Motor neuron (in vitro differentiated cells): ENCODE results near the gene ZNF860. TPM values are rescaled to one million over a fixed set of nuclear protein-coding genes. Genes with fewer than 3 reads are reported as not detected.

ENCODE experiments used
- ATAC-seq, 8 experiments: fragments of 200-7000 bp; cut with Tn5 transposase; replicated peaks in 6 of 8; 2 replicates each; pipeline ENCODE4 v1.8.0; 2021; ENCODE audit warnings: mild to moderate bottlenecking in 8 of 8, moderate library complexity in 8 of 8
- H3K27ac ChIP-seq, 2 donors: fragments of 250-450 bp; sonication (Bioruptor Pico); 2 replicates each; pipeline ENCODE4 v1.9.0; 2021; ENCODE audit warnings: antibody characterized with exemption in 2 of 2, mild to moderate bottlenecking in 2 of 2, moderate library complexity in 1 of 2
- H3K4me1 ChIP-seq, 2 donors: fragments of 250-450 bp; sonication (Bioruptor Pico); replicated peaks in 1 of 2; 2 replicates each; pipeline ENCODE4 v1.6.1; 2021; ENCODE audit warnings: antibody characterized with exemption in 2 of 2, mild to moderate bottlenecking in 2 of 2, moderate library complexity in 1 of 2
- H3K4me3 ChIP-seq, 5 donors: fragments of 250-450 bp; sonication (Bioruptor Pico); 2 replicates each; pipeline ENCODE4 v1.9.0; 2021; ENCODE audit warnings: antibody characterized with exemption in 5 of 5, mild to moderate bottlenecking in 5 of 5, moderate library complexity in 4 of 5
- WGBS, 10 experiments: fragments of 450-650 bp; shearing (Covaris generic); methylation state at CpG; one replicate each; pipeline ENCODE4 v1.0.0; 2022; 5-methylcytosine and 5-hydroxymethylcytosine counted together
- in situ Hi-C, 9 experiments: fragments of 400-800 bp; cut with MboI; loops; one replicate each; pipeline ENCODE4 v1.15.0; 2021; ENCODE audit warnings: low sequenced_read_pairs in 9 of 9, low pct_unique_long_range_greater_than_20kb in 2 of 9; ENCODE audit not compliant: unreplicated experiment in 9 of 9
- total RNA-seq, 8 experiments: library from RNA; unstranded; fragments of 300-600 nt; gene quantifications; 2 replicates each; pipeline versions ENCODE4 v1.2.3 to v1.2.4, GENCODE V29; 2022

ZNF860 gene
- total RNA-seq, result 1 to 10 TPM in 1 of 8 experiments, under 1 TPM in 6, not detected in 1; 0.13 to 1.7 (median 0.38) TPM

DNA sequence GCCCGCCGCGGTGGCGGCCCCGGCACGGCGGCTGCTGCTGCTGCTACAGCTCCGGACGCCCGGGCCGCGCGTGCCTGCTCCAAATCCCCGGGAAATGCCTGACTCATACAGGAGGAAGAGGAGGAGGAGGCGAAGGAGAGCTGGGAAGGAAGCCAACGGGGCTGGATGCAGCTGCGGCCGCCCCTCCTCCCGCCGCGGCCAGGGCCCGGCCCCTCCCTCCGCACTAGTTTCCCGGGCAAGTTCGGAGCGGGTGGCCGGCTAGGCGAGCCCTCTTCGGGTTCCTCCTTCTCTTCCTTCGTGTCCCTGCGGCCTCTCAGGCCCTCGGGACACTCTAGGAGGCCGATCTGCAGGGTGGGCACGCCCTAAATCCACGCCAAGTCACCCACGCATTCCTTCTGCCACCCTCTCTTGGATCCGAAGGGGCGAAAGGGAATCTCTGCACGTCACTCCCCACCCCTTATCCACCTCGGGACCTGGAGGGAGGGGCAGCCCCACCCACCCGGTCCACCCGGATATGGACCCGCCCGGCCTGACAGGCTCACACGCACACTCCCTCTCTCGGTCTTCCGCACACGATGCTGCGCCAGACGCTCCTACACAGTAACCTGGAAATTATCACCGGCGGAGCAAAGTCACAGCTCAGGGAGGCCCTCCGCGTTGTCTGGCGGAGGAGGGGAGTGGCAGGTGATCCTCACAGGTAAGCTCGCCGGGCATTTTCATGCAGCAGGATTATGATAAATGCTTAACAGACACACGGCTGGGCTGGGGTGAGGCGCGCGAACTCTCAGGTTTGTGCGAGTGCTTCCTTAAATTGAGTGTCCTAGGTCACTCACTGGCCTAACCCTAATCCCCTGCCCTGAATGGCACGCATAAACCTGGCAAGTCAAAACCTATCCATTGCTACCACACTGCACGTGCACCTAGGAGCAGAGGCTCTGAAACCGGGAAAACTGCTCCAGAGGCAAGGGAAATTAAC, at the start of gene ZNF860, which contains the start of gene OSBPL10:
ZNF860 (plus strand) TSS at position 545 of the 976 bp plus-strand sequence. CDS start 7,330 bp downstream, outside the sequence.
OSBPL10 (minus strand) TSS at position 57 of the 976 bp plus-strand sequence. CDS start 83 bp downstream, outside the sequence.
- H3K27ac ChIP-seq, result peak within 1 kb of the TSS in 1 of 2 donors; percentile 66
- H3K4me3 ChIP-seq, result peak within 1 kb of the TSS; percentile 41 to 52 (median 48)
- H3K4me1 ChIP-seq, result peaks cover 2 to 5% of the 10 kb centered on the region in 2 donors
- peak; percentile 74 to 80 (median 78) for ATAC-seq
- in situ Hi-C loops, result no loop called here
- WGBS, 10 experiments, result 18 to 65% (median 46%) methylated on average over 1 to 19 of the region's 65 CpGs; no CpG with 5 or more reads in 2 of the 10 experiments

DNA sequence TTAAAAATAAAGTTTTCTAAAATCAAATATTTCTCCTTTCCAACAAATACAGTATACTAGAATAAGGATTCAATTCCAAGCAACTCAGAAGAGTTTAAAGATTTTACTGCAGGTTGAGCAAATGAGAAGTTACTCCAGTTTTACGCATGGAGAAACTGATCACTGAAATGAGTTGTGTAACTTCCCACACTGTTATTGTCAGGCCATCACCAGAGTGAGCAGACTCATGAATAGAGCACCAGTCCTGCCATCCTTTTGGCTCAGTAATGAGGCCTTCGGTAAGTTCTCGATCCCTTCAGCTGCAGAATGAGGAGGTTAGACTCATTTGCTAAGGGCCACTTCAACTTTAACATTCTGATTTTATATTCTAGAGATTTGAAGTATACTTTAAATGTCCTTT, 48.6 kb upstream of the ZNF860 start:
- ATAC-seq, result no peak
- in situ Hi-C loops, result no loop called here

DNA sequence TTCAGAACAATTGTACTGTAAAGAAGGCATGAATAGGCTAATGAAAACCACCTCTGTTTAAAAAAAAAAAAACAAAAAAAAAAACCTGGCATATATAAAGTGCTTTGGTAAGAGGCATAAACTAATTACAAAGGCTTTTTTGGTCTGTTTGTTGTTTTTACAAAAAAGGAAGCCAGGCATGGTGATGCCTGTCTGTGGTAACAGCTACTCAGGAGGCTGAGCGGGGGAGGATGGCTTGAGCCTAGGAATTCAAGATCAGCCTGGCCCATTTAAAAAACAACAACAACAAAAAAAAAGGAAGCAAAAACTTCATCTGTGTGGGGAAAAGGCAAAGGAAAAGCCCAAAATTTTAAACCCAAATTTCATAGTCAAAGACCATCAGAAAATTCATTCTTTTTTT, 47.5 kb upstream of the ZNF860 start:
- Histone ChIP-seq H3K4me1 (peaks cover 0 to under 1% of the 10 kb centered on the region in 2 donors), H3K27ac (no peak overlapping the region), H3K4me3 (no peak overlapping the region)
- ATAC-seq, result no peak
- in situ Hi-C loops, result no loop called here
- 50 to 100% (median 100%) methylated on average over 1 of the region's 1 CpG; no CpG with 5 or more reads in 2 of the 10 experiments for WGBS, 10 experiments

More for the DNA sequence above, 48.6 kb upstream of the ZNF860 start:
- H3K4me1 ChIP-seq, result peaks cover 0 to 4% of the 10 kb centered on the region in 2 donors
- H3K4me3 ChIP-seq, result no peak overlapping the region
- WGBS, 10 experiments, result 86 to 100% (median 100%) methylated on average over 1 to 3 of the region's 3 CpGs; no CpG with 5 or more reads in 2 of the 10 experiments
- H3K27ac ChIP-seq, result no peak overlapping the region

DNA sequence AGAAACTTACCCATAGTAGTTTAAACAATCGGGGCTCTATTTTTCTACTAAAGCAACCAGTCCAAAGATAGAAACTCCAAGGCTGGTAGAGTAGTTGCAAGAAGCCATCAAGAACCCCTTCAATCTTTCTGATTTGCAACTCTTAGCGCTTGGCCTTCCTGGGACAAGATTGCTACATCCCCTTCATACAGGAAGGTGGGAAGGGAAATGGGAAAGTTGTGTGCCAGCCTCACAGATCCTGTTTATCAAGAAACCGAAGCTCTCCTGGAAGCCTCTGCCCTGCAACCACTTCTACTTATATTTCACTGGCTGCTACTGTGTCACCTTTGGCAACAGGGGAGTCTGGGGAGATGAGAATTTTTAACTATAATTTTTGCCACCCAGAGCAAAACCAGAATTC, 46.7 kb upstream of the ZNF860 start:
- H3K27ac ChIP-seq, result no peak overlapping the region
- WGBS, 10 experiments, result 20 to 100% (median 80%) methylated on average over 1 to 3 of the region's 3 CpGs; no CpG with 5 or more reads in 1 of the 10 experiments
- H3K4me3 ChIP-seq, result no peak overlapping the region
- no peak for ATAC-seq
- in situ Hi-C loops, result no loop called here
- H3K4me1 ChIP-seq, result no peaks in the 10 kb centered on the region

DNA sequence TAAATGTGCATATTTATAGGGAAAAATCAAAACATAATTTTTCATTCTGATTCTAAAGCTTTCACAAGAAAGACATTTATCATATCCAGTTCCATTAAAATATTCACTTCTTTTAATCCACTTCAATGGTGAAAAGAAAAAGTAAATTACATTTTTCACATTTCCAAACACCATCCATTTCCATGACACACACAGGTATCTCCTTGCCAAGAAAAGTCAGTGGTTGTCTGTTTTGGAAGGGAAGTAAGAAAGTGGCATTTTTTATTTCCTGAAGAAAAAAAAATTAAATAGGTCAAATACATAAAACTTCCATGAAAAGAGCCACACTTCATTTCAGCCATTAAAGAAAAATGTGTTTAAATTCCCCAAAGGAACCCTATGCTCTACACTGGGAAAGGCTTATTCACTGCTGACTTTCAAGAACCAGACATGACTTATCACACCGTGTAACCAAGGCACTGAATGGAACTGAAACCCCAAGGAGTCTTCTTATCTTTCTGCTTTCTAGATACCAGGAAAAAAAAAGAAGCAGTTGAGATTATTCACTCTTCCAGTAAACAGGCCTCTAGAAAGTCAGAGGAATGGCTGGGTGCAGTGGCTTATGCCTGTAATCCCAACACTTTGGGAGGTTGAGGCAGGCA, 45.0 kb upstream of the ZNF860 start:
- in situ Hi-C loops, result no loop called here
- Histone ChIP-seq H3K4me1 (no peaks in the 10 kb centered on the region), H3K27ac (no peak overlapping the region), H3K4me3 (no peak overlapping the region)
- peak in 1 of 8 experiments; percentile 36 for ATAC-seq
- 0 to 100% (median 50%) methylated on average over 1 of the region's 1 CpG; no CpG with 5 or more reads in 3 of the 10 experiments for WGBS, 10 experiments

DNA sequence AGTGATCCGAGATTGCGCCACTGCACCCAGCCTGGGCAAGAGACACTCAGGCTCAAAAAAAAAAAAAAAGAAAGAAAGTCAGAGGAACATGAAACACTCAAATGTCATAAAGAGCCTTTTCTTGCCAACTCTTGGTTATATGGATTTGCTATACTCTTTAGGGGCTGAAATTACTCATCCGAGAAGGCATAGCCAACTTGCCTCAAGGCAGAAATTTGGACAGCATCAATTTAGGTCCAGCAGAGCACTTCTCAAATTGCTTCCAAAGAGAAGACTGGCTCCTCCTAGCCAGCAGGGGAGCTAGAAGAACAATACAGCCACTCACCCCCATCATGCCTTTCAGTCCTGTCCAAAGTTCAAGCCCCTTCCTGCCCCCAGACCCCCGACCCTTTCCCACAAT, 44.3 kb upstream of the ZNF860 start:
- no peak overlapping the region for H3K27ac ChIP-seq
- 50 to 100% (median 91%) methylated on average over 1 to 3 of the region's 4 CpGs; no CpG with 5 or more reads in 2 of the 10 experiments for WGBS, 10 experiments
- no peak overlapping the region for H3K4me3 ChIP-seq
- no peak for ATAC-seq
- in situ Hi-C loops, result no loop called here
- no peaks in the 10 kb centered on the region for H3K4me1 ChIP-seq

DNA sequence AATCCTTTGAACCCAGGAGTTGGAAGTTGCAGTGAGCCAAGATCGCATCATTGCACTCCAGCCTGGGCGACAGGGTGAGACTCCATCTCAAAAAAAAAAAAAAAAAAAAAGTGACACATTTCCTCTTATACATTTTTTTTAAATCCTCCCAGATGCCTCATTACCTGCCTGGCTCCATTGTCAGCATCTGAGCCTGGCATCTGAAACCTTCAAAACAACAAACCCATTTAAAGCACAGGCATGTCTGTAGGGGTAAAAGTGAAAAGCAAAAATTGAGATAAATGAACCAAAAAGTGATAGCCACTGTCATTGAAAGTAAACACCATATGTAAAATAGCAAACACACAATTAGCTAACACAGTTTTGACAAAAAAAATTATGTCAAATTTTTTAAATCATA, 39.1 kb upstream of the ZNF860 start:
- H3K27ac ChIP-seq, result no peak overlapping the region
- 100% methylated on average over 1 to 2 of the region's 2 CpGs; no CpG with 5 or more reads in 5 of the 10 experiments for WGBS, 10 experiments

DNA sequence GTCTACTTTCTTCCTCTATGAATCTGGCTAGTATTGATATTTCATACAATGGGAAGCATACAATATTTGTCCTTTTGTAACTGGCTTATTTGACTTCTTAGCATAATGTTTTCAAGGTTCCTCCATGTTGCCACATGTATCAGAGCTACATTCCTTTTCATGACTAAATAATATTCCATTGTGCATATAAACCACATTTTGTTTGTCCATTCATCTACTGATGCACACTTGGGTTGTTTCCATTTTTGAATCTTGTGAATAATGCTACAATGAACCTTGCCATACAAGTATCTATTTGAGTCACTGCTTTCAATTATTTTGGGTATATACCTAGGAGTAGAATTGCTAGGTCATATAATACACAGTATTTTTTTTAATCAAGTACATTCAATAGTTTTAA, 38.5 kb upstream of the ZNF860 start:
- no peak overlapping the region for H3K27ac ChIP-seq

More for the DNA sequence above, 39.1 kb upstream of the ZNF860 start:
- no peak for ATAC-seq
- Histone ChIP-seq H3K4me3 (no peak overlapping the region), H3K4me1 (no peaks in the 10 kb centered on the region)
- in situ Hi-C loops, result no loop called here

DNA sequence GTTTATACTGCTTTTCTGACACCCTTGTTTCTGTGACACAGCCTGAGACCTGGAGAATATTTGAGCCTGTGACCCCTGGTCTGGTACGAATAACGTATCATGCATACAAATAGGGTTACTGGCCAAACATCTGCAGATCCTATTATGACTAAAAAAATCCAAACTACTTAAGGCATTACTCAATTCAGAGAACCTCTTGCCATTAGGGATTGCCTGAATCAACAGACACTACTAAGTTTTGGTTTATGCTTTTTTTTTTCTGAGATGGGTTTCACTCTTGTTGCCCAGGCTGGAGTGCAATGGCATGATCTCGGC, 35.9 kb upstream of the ZNF860 start:
- ATAC-seq, result no peak
- 75 to 100% (median 92%) methylated on average over 1 to 2 of the region's 3 CpGs; no CpG with 5 or more reads in 5 of the 10 experiments for WGBS, 10 experiments
- Histone ChIP-seq H3K27ac (no peak overlapping the region), H3K4me1 (no peaks in the 10 kb centered on the region), H3K4me3 (no peak overlapping the region)
- in situ Hi-C loops, result no loop called here

More for the DNA sequence above, 38.5 kb upstream of the ZNF860 start:
- in situ Hi-C loops, result no loop called here
- Histone ChIP-seq H3K4me3 (no peak overlapping the region), H3K4me1 (no peaks in the 10 kb centered on the region)
- ATAC-seq, result no peak

DNA sequence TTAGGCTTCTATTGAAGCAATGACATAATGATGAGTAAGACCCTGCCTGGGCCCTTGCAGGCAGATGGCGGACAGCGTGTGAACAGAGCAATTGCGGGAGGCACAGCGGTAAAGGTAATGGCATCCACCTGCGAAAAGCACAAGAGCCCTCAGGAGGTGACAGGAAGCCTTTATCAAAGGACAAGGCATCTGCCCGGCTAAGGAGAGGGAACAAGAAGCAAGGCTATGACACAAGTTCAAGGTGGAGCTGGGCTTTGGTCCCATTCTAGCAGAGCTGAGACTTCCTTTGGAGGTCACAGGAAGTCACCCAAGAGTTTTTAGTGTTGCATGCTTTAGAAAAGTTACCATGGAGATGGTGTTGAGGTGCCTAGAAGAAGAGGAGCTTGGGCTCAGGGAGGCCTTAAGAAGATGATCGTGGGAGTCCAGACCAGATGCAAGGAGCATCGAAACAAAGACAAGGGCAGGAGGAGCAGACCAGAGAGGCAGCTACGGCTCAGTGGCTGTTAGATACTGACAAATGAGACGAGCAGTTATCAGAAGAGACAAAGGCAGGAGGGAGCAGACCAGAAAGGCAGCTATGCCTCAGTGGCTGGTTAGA, 35.0 kb upstream of the ZNF860 start:
- in situ Hi-C loops, result no loop called here
- no peak for ATAC-seq
- WGBS, 10 experiments, result 69 to 100% (median 85%) methylated on average over 2 to 8 of the region's 10 CpGs; no CpG with 5 or more reads in 1 of the 10 experiments
- H3K4me1 ChIP-seq, result no peaks in the 10 kb centered on the region
- H3K4me3 ChIP-seq, result no peak overlapping the region
- H3K27ac ChIP-seq, result no peak overlapping the region

DNA sequence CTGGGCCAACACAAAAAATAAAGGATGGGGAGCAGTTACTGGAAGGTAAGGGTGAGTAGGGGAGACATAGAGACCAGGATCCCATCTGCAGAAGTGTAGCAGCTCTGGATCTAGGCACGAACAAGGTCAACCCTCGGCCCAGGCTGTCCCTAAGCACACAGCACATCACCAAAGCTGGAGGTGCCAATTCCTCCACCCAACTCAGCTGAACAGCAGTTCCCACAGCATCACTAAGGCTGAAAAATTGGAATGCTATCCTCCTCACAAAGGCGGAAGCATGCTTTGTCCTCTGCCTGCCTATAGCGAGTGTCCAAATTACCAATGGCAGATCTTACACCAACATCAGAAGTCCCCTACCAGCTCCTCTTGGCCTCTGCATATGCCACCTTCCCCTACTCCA, 34.4 kb upstream of the ZNF860 start:
- 31 to 100% (median 100%) methylated on average over 1 to 4 of the region's 4 CpGs; no CpG with 5 or more reads in 3 of the 10 experiments for WGBS, 10 experiments
- peak in 1 of 8 experiments; percentile 17 for ATAC-seq
- Histone ChIP-seq H3K4me1 (no peaks in the 10 kb centered on the region), H3K4me3 (no peak overlapping the region), H3K27ac (no peak overlapping the region)
- in situ Hi-C loops, result no loop called here

DNA sequence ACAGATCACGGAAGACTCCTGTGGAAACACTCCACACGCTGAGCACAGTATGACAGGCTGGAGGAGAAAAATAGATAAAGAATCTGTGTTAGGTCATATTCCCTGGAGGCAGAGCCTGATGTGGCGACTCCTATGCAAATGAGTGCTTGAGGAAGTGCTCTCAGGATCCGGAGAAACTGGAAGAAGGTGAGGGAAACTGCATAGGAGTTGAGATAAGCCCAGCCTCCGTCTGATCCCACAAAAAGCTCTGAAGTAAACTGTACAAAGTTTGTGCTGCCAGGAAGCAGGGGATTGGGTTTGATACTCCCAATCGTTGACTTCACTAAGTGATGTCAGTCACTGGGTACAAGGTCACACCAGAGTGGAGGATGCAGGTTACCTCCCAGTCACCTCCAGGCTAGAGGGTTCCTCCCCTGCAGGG, 33.9 kb upstream of the ZNF860 start:
- WGBS, 10 experiments, result 60 to 100% (median 79%) methylated on average over 1 to 6 of the region's 6 CpGs; no CpG with 5 or more reads in 1 of the 10 experiments
- peak in 3 of 8 experiments; percentile 72 to 90 (median 89) for ATAC-seq
- H3K4me1 ChIP-seq, result no peaks in the 10 kb centered on the region

More for the DNA sequence above, 33.9 kb upstream of the ZNF860 start:
- in situ Hi-C loops, result no loop called here
- no peak overlapping the region for H3K4me3 ChIP-seq
- no peak overlapping the region for H3K27ac ChIP-seq
